ENCODE measurements around the gene CCDC116.
A peak's percentile ranks its signal among the peaks of the same experiment; 100 is the strongest.
"Not testable (repeated sequence)": the region's sequence is repeated elsewhere in the genome, so short reads cannot be mapped to it uniquely, and the experiment has no call there.

Gene CCDC116

DNA sequence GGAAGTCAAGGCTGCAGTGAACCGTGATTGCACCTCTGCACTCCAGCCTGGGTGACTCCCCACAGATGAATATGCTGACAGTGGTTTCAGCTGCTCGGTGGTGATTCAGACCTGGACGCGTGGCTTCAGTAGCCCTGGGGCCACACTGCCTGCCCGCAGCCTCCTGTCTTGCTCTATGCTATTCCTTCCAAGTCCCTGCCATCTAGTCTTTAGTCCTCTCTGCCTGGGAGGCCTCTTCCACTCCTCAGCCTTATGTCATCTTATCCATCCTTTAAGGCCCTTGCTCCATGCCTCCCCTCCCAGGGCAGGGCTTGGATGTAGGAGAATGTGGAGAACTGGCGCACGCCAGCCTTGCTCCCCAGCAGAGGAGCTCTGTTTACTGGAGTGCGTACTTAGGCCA, 25.8 kb upstream of the CCDC116 start:
- no peak for DNase-seq (ENCODE audit: low read depth in 2 of 3, low spot score in 1 of 3)

DNA sequence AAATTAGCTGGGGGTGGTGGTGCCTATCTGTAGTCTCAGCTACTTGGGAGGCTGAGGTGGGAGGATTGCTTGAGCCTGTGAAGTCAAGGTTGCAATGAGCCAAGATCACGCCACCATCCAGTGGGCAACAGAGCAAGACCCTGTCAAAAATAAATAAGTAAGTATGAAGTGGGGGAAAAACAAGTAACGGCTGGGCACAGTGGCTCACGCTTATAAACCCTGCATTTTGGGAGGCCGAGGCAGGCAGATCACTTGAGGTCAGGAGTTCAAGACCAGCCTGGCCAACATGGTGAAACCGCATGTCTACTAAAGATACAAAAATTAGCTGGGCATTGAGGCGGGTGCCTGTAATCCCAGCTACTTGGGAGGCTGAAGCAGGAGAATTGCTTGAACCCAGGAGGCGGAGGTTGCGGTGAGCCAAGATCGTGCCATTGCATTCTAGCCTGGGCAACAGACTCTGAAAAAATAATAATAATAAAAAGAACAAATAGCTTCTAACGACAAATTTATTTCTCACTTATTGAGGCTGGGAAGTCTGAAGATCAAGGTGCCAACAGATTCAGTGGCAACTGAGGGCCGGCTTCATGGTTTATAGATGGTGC, 22.9 kb upstream of the CCDC116 start:
- not testable (repeated sequence) for DNase-seq (ENCODE audit: low read depth in 2 of 3, low spot score in 1 of 3)

DNA sequence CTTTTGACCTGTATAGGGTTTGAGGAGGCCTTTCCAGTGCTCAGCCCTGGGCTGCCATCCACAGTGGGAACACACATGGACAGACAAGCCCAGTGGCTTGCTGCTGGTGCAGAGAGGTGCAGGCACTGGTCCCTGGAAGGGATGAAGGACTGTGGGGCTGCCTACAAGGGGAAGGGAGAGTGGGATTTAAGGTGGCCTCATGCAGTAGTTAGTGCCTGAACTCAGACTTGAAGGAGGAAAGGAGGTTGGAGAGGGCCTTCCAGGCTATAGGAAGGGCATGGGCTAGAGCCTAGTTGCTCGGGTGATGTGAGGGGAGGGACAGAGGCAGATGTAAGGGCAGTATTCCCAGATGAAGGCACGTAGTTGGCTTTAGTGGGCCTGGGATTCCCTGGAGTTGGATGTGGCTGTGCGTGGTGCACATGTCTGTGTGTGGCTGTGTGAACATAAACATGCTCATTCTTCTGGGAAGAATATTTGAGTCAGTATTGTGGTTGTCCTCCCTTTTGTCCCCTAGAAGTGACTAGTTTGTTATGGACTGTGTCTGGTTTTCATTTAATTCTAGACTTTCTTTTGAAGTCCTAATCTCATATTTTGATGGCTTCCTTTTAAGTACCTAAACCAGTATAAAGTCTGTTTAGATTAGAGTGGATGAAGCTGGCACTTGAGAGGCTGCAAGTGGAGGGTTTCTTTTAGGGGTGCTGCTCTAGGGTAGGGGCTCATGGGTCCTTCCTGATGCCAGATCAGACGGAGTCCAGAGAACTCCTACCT, 21.2 kb upstream of the CCDC116 start:
- no peak for DNase-seq (ENCODE audit: low read depth in 2 of 3, low spot score in 1 of 3)

DNA sequence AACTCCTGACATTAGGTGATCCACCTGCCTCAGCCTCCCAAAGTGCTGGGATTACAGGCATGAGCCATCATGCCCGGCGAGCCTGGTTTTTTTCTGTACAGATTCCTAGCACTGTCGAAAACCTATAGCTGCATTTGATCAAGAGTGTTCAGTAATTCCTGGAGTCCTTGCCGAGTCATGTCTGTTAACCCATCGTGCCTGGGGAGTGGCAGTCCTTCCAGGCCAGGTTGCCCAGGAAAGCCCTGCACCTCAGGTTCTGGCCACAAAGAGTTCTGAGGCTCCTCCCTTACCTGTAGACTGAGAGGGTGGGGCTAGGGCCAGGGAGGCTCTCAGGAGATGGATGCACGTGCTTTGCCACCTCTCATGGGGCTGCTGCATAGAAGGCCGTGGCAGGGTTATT, 19.7 kb upstream of the CCDC116 start:
- DNase-seq (ENCODE audit: low read depth in 2 of 3, low spot score in 1 of 3), result no peak

DNA sequence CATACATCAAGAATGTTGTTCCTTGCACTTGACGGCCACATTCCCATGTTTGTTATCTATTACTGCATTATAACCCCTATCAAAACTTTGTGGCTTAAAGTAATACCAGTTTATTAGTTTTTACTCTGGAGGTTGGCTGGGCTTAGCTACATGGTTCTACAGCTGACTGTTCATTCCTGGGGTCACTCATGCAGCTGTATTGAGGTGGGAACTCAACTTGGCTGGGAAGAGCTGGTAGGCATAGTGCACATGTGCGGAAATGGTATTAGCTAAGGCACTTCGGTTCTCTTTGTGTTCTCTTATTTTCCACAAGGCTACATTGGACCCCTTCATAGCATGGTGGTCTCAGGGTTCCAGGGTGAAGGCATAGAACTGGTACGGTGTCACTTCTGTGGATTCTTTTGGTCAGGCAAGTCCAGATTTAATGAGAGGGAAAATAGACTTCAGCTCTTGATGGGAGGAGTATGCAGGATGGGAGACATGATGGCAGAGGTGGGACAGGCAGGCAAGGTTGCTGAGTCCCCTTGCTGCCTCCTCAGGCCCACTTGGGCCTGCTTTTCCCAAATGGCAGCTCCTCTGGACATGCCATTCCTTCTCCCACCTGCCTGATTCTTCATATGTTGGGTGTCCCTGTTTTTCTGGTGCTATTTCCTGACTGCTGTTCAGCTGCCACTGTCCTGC, 18.9 kb upstream of the CCDC116 start:
- DNase-seq (ENCODE audit: low read depth in 2 of 3, low spot score in 1 of 3), result no peak

DNA sequence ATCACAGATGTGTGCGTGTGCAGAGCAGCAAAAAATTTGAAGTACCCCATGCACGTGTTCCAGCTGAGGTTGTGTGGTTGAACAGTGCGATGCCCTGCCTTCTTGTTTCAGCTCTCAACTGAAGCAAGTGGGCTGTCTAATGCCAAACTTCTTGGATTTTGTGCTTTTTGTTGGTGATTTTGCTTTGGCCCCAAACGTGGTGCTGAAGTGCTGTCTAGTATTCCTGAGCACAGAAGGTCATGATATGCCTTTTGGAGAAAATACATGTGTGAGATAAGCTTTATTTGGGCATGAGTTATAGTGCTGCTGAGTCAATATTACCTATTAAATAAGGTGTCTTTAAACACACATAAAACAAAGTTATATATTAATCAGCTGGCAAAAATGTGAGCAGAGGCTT, 16.8 kb upstream of the CCDC116 start:
- no peak for DNase-seq (ENCODE audit: low read depth in 2 of 3, low spot score in 1 of 3)

DNA sequence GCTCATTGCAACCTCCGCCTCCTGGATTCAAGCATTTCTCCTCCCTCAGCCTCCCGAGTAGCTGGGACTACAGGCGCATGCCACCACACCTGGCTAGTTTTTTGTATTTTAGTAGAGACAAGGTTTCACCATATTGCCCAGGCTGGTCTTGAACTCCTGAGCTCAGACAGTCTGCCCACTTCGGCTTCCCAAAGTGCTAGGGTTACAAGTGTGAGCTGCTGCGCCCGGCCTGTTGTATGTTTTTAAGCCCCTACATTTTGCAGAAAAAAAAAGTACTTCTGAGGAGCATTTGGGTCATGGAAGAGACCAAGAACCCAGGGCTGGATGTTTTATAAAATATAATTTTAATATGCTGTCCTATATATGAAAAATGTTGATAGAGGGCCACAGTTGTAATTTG, 15.2 kb upstream of the CCDC116 start:
- not testable (repeated sequence) for DNase-seq (ENCODE audit: low read depth in 2 of 3, low spot score in 1 of 3)

DNA sequence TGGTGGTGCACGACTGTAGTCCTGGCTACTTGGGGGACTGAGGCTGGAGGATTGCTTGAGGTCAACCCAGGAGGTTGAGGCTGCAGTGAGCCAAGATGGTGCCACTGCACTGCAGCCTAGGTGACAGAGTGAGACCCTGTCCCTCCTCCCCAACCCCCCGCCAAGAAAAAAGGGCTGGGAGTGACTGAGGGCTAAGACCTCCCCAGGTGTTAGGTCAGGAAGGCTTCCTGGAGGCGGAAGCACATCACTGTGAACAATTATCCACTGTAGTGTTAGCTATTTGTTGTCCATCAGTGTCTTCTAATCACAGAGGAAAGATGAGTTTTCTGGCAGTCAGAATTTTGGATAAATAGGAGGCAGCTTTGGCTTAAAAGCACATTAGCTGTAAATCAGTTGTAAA, 11.5 kb upstream of the CCDC116 start:
- no peak for DNase-seq (ENCODE audit: low read depth in 2 of 3, low spot score in 1 of 3)

DNA sequence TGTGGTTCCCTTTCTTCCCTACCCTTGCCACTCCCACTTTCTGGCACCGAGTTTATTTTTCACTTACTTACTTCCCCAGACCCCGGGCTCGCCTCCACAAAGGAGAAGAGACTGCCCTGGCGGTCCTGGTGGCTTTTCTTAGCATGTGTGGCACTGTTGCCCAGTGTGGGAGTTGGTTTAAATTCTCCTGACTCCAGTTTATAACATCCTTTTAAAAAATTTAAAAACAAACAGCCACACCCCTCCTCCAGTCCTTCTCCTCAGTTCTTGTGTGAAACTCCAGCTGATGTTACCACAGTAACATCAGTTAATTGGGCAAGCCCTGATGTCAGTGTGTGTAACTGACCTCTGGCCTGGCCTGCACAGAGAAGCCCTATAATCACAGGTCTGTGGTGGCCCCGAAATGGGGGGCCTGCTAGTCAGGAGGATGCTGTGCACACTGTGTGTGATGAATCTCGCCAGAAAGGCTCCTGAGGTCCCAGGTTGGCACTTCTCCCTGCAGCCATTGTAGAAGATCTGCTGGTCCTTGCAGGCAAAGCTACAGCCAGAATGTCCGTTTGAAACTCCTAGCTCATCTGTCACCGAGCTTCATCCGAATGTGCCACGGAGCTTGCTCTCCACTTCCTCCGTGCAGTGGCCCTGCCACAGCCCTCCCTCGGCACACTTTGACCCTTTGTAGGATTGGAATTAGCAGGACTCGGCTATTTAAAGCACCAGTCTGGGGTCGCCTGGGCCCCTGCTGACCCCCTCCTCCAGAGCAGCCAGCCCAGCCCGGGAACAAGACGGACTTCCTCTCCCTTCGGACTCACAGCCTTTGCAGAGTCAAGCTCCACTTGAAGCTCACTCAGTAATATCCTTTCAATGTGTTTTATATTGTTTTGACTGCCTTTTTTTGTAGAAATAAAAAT, 10.3 kb upstream of the CCDC116 start:
- DNase-seq (ENCODE audit: low read depth in 2 of 3, low spot score in 1 of 3), result no peak

DNA sequence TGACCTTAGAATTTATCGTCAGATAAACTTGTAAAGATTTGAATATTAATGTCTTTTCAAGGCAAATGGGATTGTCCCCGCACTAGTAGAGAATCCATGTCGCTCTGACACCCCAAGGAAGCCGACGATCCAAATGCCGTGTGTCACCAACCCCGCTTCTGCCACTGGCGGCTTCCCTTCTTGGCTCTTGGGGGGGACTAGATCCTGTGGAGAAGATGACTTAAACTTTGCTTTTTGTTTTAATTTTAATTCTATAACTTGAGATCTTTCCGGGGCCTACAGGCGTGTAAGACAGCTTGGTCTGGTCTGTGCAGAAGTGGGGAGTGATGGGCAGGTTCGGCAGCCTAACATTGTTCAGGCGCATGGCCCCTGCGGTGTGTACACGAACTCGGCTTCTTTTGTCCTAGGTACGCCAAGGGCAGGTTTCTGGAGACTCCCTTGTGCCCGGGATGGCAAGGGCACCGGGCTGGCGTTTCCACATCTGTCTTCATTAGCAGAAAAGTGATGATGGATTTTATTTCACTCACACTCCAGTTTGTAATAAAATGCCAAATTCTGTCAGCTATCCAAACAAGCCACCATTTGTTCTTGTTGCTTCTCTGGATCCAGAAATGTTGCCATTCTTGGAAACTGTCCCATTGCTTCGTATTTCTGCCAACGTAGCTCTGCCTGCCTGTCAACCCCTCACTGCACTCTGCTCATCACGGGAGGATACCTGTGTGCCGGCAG, 9.5 kb upstream of the CCDC116 start:
- DNase-seq (ENCODE audit: low read depth in 2 of 3, low spot score in 1 of 3), result no peak

DNA sequence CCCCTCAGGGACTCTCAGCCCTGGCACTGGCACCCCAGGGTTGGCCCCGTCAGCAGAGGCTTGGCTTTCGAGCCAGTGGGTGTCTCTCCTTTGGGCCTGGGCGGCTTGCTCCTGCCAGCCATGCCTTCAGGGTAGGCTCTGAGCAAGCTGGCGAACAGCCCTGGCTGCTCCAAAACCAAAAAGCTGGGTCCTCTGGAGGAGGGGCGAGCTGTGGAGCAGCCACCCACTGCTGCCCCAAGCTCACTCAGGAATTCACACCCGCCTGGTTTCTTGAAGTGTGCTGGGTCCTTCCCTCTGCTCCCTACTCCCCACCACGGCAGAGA, 9.0 kb upstream of the CCDC116 start:
- no peak for DNase-seq (ENCODE audit: low read depth in 2 of 3, low spot score in 1 of 3)

DNA sequence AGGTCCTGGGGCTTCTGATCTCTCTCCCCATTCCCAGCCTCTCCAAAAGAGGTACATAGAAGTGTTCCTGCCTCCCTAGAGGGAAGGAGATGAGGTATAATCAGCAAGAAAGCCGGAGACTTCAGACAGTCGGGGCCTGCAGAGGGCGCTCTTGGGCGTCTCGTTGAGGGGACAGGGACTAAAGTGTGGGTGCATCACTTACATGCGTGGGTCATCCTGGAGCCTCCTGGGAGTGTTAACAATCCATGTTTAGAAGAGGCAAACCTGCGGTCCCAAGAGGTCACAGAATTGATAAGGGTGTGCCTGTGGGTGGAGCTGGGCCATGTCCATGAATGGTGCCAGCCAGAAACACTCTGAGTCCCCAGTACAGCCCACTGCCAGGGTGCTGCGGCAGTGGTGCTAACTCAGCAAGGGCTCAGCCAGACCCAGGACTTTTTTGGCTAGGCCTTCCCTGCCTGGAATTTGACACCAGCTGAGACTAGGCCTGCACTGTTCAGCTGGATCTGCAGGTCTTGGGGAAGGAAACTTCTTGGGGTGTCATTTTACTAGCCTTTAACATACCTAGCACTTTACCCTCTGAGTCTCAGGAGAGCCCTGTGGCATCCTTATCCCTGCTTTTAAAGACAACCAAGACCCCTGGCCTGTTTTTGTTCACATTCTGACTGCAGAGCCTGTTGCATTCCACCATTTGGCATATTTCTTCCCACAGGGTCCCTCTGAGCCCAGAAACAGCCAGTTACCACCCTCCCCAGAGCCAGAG, 8.3 kb upstream of the CCDC116 start:
- peak in 1 of 3 donors; percentile 58 for DNase-seq (ENCODE audit: low read depth in 2 of 3, low spot score in 1 of 3)

DNA sequence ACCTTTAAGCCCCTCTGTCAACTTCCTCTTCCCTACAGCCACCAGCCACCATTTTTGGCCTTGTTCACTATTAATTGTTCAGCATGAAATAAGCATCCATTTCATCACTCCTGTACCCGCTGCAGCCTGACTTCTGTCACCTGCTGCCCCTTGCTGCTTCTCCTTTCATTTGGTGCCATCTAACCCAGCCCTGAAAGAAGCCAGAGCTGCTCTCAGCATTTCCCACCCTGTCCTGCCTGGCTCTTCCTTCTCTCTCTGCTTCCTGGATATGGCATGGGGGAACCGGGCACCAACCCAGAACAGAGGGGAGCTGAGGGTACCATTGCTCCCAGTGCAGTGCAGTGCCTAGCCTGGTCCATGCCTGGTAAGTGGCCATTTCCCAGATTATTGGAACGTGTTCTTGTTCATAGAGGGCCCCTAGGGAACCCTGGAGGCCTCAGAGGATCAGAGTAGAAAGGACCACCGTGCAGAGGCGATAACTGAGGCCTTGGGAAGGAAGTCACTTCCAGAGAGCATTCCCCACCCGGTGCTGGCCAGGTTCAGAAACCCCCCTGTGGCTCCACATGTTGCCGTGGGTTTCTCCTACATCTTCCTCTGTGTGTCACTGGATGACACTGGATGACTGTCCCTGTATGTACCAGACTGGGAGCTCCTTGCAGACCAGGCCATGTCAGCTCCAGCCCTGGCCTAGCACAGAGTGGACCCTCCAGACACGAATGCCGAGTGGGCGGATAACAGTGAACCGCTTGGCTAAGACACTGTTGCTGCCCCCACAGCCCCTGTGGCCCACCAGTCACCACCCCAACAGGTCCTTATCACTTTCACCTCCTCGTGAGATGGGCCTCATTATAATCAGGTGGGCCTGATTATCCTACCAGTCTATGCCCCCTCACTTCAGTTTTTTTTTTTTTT, 7.4 kb upstream of the CCDC116 start:
- DNase-seq (ENCODE audit: low read depth in 2 of 3, low spot score in 1 of 3), result no peak

DNA sequence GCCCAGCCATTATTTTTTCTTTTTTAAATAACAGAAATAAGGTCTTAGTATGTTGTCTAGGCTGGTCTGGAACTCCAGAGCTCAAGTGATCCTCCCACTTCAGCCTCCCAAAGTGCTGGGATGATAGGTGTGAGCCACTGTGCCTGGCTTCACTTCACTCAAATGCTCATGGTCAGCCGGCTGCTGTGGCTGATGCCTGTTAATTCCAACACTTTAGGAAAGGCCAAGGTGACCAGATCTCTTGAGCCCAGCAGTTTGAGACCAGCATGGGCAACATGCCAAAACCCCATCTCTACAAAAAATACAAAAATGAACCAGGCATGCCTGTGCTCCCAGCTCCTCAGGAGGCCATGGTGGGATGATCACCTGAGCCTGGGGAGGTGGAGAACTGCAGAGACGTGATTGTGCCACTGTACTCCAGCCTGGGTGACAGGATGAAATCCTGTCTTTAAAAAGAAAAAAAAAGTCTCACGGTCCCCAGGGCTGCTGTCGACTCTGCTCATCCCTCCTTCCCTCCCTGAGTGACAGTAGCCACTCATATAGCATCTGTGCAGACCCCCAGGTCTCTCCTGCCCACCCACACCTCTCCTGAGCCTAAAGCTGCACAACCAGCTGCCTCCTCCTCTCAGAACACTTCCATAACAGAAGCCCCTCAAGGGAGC, 6.4 kb upstream of the CCDC116 start:
- DNase-seq (ENCODE audit: low read depth in 2 of 3, low spot score in 1 of 3), result no peak

DNA sequence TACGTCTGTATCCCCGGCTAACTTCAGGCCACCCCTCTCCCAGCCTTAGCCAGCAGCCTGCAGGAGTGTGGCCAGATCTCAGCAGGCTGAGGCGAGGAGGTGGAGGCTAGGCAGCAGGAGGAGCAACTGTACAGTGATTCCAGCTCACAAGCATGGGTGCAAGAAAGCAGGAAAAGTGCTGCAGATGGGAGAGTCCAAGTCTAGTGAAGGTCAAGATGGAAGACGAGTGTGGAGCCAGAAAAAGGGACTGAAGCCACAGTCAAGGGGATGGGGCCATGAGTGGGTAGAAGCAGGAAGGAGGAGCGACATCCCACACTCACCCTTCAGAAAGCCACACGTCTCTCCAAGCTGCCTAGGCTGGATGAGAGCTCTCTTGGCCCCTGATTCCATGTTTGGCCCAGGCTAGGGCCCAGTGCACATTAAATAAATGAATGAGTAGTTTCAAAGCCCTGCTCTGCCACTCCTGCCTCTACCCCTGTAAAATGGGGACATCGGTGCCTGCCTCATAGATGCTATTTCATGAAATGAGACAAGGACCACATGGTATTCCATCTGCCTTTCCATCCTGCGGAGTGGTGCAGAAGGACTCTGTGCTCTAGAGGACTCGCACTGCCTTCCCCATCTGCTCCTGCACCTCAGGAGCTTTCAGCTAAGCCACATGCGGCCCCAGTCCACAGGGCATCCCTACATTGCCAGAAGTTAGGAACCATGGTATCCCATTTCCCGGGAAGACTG, 5.7 kb upstream of the CCDC116 start:
- no peak for DNase-seq (ENCODE audit: low read depth in 2 of 3, low spot score in 1 of 3)

DNA sequence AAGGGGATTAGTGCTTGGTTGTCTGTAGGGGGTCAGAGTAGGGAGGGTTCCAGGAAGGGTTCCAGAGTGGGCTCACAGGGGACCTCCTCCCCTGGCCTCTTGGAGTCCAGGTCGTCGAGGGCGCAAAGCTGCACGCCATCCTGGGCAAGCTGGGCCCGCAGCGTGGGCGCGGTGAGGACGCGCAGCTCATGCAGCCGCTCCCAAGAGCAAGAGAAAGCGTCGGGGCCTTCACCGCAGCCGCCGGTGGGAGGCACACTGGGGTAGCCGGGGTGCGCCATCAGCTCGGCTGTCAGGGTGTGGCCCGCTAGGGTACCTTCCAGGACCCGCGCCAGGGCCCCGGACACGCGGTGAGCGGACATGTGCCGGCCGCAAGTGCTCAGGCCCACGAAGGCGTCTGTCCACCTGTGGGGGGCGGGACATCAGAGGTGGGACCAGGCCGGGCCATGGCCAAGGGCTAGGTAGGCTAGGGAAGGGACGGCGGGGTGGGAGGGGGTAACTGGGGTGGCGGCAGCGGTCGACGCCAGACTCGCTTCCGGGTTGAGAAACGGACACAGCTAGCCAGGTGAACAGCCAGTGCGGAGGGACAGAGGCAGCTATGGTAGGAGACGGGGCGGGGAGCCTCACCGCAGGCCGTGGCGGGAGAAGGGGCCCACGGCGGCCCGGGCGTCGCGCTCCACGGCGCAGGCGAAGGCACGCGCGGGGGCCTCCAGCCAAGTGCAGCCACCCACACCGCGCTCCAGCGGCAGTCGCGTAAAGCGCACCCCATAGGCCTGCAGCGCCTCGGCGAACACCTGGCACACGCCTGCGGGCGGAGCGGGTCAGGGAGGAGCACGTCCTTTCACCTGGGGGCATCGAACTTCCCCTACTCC, 3.9 kb upstream of the CCDC116 start:
- no peak for DNase-seq (ENCODE audit: low read depth in 2 of 3, low spot score in 1 of 3)

Data from stimulated activated CD4-positive, alpha-beta T cell treated with anti-CD3 and anti-CD28 coated beads, Interleukin-12 subunit alpha, Interleukin-12 subunit beta, amount 100 ng/mL, for 48 hours (primary cell).